GM18907 (cell line): Measurements from ENCODE around the gene SORL1-AS1.
"Not testable (repeated sequence)": the region's sequence is repeated elsewhere in the genome, so short reads cannot be mapped to it uniquely, and the experiment has no call there.

Source experiments
- ATAC-seq: cut with Tn5 transposase; IDR thresholded peaks from one replicate; pipeline ENCODE4 v1.9.1; 2021; ENCODE audit warnings: mild to moderate bottlenecking, moderate library complexity; ENCODE audit not compliant: unreplicated experiment

SORL1-AS1 gene

GRCh38 chr11:121431820-121432526 lies 20.8 kb downstream of the SORL1-AS1 start:
- no peak for ATAC-seq

DNA sequence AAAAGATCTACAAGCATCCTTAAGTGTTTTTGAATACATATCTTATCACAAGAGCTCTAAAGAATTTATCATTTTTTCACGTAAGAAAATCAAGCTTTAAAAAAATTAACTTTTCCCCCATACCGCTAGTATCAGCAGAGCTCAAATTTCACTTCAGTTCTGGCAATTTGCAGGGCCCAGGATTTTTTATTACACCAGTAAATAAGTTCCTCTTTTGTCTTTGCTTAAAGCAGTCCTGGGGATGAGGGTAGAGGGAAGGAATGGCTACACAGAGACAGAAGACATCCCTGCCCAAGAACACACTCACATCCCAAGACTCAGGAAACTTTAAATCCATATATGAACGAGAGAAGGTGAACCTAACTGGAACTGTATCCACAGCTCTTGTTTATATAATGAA lies 23.2 kb downstream of the SORL1-AS1 start:
- ATAC-seq, result no peak

- no peak for ATAC-seq
Measured at GRCh38 chr11:121427400-121427744, 25.4 kb downstream of the SORL1-AS1 start.

- no peak for ATAC-seq
Measured at GRCh38 chr11:121426476-121427399, 26.0 kb downstream of the SORL1-AS1 start.

GRCh38 chr11:121425828-121426227 lies 26.9 kb downstream of the SORL1-AS1 start:
- no peak for ATAC-seq

GRCh38 chr11:121422675-121423074 lies 30.1 kb downstream of the SORL1-AS1 start:
- ATAC-seq, result peak; percentile 36

- ATAC-seq, result no peak
Measured at GRCh38 chr11:121421149-121421901, 31.4 kb downstream of the SORL1-AS1 start.

- ATAC-seq, result no peak
Measured at GRCh38 chr11:121420398-121420797, 32.4 kb downstream of the SORL1-AS1 start.

GRCh38 chr11:121419836-121420235 lies 32.9 kb downstream of the SORL1-AS1 start:
- ATAC-seq, result no peak

DNA sequence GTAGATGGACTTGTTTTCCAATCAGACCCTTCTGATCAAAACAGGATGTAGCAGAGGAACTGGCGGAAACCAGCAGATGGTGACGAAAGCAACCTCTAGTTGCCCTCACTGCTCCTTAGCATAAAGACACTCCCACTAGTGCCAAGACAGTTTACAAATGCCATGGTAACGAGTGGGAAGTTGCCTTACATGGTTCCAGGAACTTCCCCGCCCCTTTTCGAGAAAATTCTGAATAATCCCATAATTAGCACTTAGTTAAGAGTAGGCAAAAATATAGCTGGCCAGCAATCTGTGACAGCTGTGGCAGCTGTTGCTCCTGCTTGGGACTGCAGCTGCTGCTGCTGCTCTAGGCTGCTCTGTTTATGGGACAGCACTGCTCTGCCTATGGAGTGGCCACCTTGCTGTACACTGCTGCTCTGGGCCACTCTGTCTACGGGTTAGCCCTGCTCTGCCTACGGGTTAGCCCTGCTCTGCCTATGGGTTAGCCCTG lies 34.1 kb downstream of the SORL1-AS1 start:
- ATAC-seq, result peak; percentile 49

DNA sequence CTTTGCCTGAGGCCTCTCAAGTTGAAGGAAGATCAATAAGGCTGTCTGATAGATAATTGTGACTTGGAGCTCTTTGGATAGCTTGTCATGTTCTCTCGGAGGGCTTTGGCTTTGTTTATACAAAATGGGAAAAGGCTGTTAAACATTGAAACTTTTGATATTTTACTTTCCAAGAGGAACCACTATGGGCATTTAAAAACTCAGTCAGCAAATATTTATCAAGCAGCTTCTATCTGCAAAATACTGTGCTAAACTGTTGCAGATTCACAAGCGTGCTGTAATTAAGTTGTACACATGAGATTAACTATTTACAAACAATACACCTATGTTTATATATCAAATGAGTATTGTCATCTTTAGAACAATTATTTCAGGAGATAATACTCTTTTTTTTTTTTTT lies 35.2 kb downstream of the SORL1-AS1 start:
- ATAC-seq, result no peak

- peak; percentile 76 for ATAC-seq
Measured at GRCh38 chr11:121417055-121417551, 35.7 kb downstream of the SORL1-AS1 start.

DNA sequence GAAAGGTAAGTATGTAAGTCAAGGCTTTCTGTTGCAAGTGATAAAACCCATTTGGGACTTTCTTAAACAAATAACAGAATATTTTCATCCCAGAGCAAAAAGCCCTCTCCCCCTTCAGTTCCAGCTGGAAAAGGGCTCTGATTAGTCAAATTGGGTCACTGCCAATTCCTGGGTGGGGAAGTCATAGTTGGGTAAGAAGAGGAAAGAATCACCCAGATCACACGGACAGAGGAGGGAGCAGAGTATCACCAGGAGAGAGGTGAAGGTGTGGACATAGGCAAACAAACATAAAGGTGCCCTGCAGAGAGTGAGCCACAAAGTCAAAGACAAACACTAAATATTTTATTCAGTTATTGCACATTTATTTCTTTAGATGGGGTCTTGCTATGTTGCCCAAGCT lies 36.9 kb downstream of the SORL1-AS1 start:
- ATAC-seq, result no peak

DNA sequence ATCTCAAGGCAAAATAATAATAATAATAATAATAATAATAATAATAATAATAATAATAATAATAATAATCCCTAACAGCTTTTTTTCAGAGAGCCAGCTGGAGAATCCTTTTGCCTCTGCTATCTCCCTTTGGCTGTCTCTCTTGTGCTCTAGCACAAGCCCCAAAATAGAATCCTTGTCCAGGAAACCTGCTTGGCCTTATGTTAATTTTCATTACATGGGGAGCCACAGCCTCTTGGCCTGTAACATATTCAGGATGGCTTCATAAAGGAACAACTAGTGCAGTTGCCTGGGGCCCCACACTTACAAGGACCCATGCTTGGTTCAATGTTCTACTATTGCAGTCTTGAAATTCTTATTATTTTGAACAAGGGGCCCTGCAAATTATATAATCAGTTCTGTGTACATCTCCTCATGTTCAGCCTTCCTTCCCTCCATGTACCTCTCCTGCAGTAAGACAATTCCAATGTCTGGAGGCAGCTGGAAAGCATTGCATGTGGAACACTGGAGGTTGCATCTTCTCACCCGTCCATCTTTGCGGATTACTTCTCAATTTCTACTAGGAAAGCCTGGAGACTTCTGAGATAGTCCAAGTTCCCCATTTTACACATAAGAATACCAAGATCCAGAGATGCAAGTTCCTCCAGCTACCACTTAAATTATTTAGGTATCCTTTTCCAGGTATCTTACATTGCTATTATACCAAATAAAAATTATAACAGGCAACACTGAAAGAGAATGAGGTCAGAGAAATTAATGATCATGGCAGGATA lies 38.4 kb downstream of the SORL1-AS1 start:
- ATAC-seq, result no peak

GRCh38 chr11:121412711-121413415 lies 39.9 kb downstream of the SORL1-AS1 start:
- no peak for ATAC-seq

DNA sequence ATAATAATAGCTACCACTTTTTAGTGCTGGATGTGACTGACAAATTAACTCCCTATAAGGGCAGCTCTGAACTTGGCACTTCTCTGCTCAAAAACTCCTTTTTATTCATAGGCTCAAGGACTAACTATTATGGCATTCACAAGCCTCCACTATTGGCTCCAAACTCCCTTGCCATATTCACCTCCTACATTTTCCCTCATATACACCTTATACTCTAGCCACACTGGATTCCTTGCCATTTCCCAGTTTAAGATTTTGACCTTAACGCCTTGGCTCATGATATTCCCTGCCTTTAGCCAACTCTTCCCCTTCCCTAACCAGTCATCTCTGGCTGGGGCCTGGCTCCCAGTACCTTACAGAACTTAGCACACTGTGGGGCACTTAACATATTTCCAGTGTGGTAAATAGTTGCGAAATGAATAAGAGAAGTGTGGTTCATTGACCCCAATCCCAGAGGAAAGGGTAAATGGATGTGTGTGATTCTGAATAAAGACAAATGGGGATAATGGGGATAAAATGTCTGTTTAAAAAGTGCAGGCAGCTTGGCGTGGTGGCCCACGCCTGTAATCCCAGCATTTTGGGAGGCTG lies 40.7 kb downstream of the SORL1-AS1 start:
- ATAC-seq, result no peak

- not testable (repeated sequence) for ATAC-seq
Measured at GRCh38 chr11:121411330-121411729, 41.4 kb downstream of the SORL1-AS1 start.

DNA sequence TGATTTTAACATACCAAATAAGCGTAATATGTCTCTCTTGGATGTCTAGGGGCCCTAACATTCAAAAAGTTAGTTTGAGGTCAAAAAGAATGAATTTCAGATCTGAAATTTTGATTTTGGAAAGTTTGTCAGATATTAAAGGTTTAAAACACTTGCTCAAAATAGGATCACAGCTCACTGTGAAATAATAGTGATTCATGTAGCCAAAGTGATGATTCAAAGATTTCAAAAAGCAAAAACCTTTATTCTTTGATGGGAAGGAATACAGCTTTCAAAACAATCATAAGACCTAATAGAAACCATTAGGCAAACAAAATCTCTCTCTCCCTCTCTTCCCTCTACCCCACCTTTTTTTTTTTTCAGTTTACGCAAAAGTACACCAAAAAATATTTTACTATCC lies 42.7 kb downstream of the SORL1-AS1 start:
- ATAC-seq, result not testable (repeated sequence)

GRCh38 chr11:121408830-121409229 lies 43.9 kb downstream of the SORL1-AS1 start:
- no peak for ATAC-seq
